Suprapubic skin (tissue), 4 donors: ENCODE results near the gene GFPT2. TPM values are rescaled to one million over a fixed set of nuclear protein-coding genes. Genes with fewer than 3 reads are reported as not detected.

Experiments
- DNase-seq, 2 donors: peaks; one replicate each; pipeline ENCODE4 v3.0.0-alpha.2; 2019; ENCODE audit warnings: low spot score in 2 of 2
- H3K27ac ChIP-seq: fragments of 200-600 bp; sonication (generic); one replicate; pipeline ENCODE4 v1.5.1; 2019
- H3K27me3 ChIP-seq: fragments of 200-600 bp; sonication (generic); one replicate; pipeline ENCODE4 v1.5.1; 2019
- H3K36me3 ChIP-seq: fragments of 200-600 bp; sonication (generic); one replicate; pipeline ENCODE4 v1.5.1; 2019
- H3K4me1 ChIP-seq: fragments of 200-600 bp; sonication (generic); one replicate; pipeline ENCODE4 v1.5.1; 2019
- H3K4me3 ChIP-seq: fragments of 200-600 bp; sonication (generic); one replicate; pipeline ENCODE4 v1.5.1; 2019; ENCODE audit warnings: mild to moderate bottlenecking
- H3K9me3 ChIP-seq: fragments of 200-600 bp; sonication (generic); one replicate; pipeline ENCODE4 v1.5.1; 2019
- CTCF ChIP-seq, 2 donors: fragments of 200-600 bp in 1 of 2; fragments of 450-650 bp in 1 of 2; sonication (generic) in 1 of 2; IDR thresholded peaks; one replicate each; pipeline ENCODE4 v1.5.1; 2016 to 2019; ENCODE audit warnings: antibody characterized with exemption in 2 of 2, mild to moderate bottlenecking in 1 of 2, moderate library complexity in 1 of 2
- EP300 ChIP-seq: sonication (generic); formaldehyde crosslinking; IDR thresholded peaks from one replicate; pipeline ENCODE4 v1.6.1; 2017; ENCODE audit warnings: antibody characterized with exemption
- POLR2A ChIP-seq, 2 donors: fragments of 450-650 bp; IDR thresholded peaks; one replicate each; pipeline ENCODE4 v1.6.1; 2017; ENCODE audit warnings: antibody characterized with exemption in 2 of 2, mild to moderate bottlenecking in 2 of 2, moderate library complexity in 2 of 2
- POLR2AphosphoS5 ChIP-seq, 3 donors: sonication (generic); formaldehyde crosslinking; IDR thresholded peaks; one replicate each; pipeline ENCODE4 v1.6.1; 2017; ENCODE audit warnings: antibody characterized with exemption in 3 of 3
- WGBS: methylation state at CpG from one replicate; pipeline ENCODE4 v1.1.5; 2018; 5-methylcytosine and 5-hydroxymethylcytosine counted together
- total RNA-seq, 4 donors: library from RNA; depleted of rRNA; stranded (reverse); fragments of >200 nt; gene quantifications; one replicate each; pipeline ENCODE4 v1.1.0, GENCODE V29; 2016

Gene GFPT2
- total RNA-seq, 4 donors from 2014 or later: 2.9 to 6.9 (median 4.3) TPM

- H3K4me1 ChIP-seq: peaks cover 8% of the 10 kb centered on the region
- H3K27ac ChIP-seq: no peak overlapping the region
- H3K4me3 ChIP-seq: no peak overlapping the region
- 89% methylated on average over 10 of the region's 10 CpGs for WGBS
- no peak for DNase-seq
- TF ChIP-seq POLR2AphosphoS5 (IDR thresholded peaks at IDR 0.05) (no peak), CTCF (IDR thresholded peaks at IDR 0.05) (no peak), POLR2A (IDR thresholded peaks at IDR 0.05) (no peak), EP300 (no peak)
- no peaks in the 10 kb centered on the region for H3K9me3 ChIP-seq
- no peaks in the 10 kb centered on the region for H3K27me3 ChIP-seq
- no peaks in the 10 kb centered on the region for H3K36me3 ChIP-seq
These were observed 11.2 kb upstream of the GFPT2 start for GRCh38 chr5:180364306-180364856.

GRCh38 chr5:180360078-180360957, 7.2 kb upstream of the GFPT2 start:
- Histone ChIP-seq H3K4me1 (no peaks in the 10 kb centered on the region), H3K9me3 (no peaks in the 10 kb centered on the region), H3K27ac (no peak overlapping the region), H3K36me3 (no peaks in the 10 kb centered on the region), H3K27me3 (no peaks in the 10 kb centered on the region), H3K4me3 (no peak overlapping the region)
- WGBS: 91% methylated on average over 24 of the region's 24 CpGs
- no peak for TF ChIP-seq POLR2AphosphoS5 (IDR thresholded peaks at IDR 0.05)
- no peak for TF ChIP-seq EP300
- no peak for TF ChIP-seq CTCF (IDR thresholded peaks at IDR 0.05)
- no peak for TF ChIP-seq POLR2A (IDR thresholded peaks at IDR 0.05)
- DNase-seq: no peak

- Histone ChIP-seq H3K9me3 (no peaks in the 10 kb centered on the region), H3K4me1 (peaks cover 7% of the 10 kb centered on the region), H3K27me3 (peaks cover 7% of the 10 kb centered on the region), H3K36me3 (no peaks in the 10 kb centered on the region), H3K4me3 (no peak overlapping the region), H3K27ac (no peak overlapping the region)
- TF ChIP-seq POLR2AphosphoS5 (IDR thresholded peaks at IDR 0.05) (no peak), CTCF (IDR thresholded peaks at IDR 0.05) (no peak), EP300 (no peak), POLR2A (IDR thresholded peaks at IDR 0.05) (no peak)
- DNase-seq: no peak
- WGBS: 95% methylated on average over 5 of the region's 6 CpGs
These were observed 5.6 kb upstream of the GFPT2 start for GRCh38 chr5:180358694-180359093.

- Histone ChIP-seq H3K36me3 (no peaks in the 10 kb centered on the region), H3K27ac (no peak overlapping the region), H3K4me3 (no peak overlapping the region), H3K27me3 (peaks cover 12% of the 10 kb centered on the region), H3K9me3 (no peaks in the 10 kb centered on the region), H3K4me1 (peaks cover 12% of the 10 kb centered on the region)
- TF ChIP-seq POLR2A (IDR thresholded peaks at IDR 0.05) (no peak), POLR2AphosphoS5 (IDR thresholded peaks at IDR 0.05) (no peak), CTCF (IDR thresholded peaks at IDR 0.05) (no peak), EP300 (no peak)
- DNase-seq: no peak
- WGBS: 88% methylated on average over 6 of the region's 6 CpGs
These were observed 5.0 kb upstream of the GFPT2 start for GRCh38 chr5:180358179-180358578.

GRCh38 chr5:180354966-180355365, 1.8 kb upstream of the GFPT2 start:
- TF ChIP-seq POLR2A (IDR thresholded peaks at IDR 0.05) (no peak), CTCF (IDR thresholded peaks at IDR 0.05) (no peak), POLR2AphosphoS5 (IDR thresholded peaks at IDR 0.05) (no peak)
- 96% methylated on average over 4 of the region's 5 CpGs for WGBS

More at GRCh38 chr5:180354966-180355365, 1.8 kb upstream of the GFPT2 start:
- Histone ChIP-seq H3K4me3 (no peak overlapping the region), H3K27ac (no peak overlapping the region), H3K27me3 (peaks cover 33% of the 10 kb centered on the region), H3K36me3 (no peaks in the 10 kb centered on the region), H3K9me3 (no peaks in the 10 kb centered on the region), H3K4me1 (peaks cover 35% of the 10 kb centered on the region)
- no peak for DNase-seq
